A549 treated with ZK216348 at 1 μM for 4 hours (cell line): ENCODE measurements around the gene PBRM1. TPM values are rescaled to one million over a fixed set of nuclear protein-coding genes. Genes with fewer than 3 reads are reported as not detected.

Experiments
- total RNA-seq: library from RNA; stranded (reverse); fragments of 200-300 nt; extraction: Qiagen RNA extraction; gene quantifications from 5 replicates; pipeline ENCODE4 v1.2.3, GENCODE V29; 2022; ENCODE audit warnings: low read depth

Gene PBRM1
- total RNA-seq = 10.7 to 17.2 TPM (median 14.0 TPM) in 5 replicates

DNA sequence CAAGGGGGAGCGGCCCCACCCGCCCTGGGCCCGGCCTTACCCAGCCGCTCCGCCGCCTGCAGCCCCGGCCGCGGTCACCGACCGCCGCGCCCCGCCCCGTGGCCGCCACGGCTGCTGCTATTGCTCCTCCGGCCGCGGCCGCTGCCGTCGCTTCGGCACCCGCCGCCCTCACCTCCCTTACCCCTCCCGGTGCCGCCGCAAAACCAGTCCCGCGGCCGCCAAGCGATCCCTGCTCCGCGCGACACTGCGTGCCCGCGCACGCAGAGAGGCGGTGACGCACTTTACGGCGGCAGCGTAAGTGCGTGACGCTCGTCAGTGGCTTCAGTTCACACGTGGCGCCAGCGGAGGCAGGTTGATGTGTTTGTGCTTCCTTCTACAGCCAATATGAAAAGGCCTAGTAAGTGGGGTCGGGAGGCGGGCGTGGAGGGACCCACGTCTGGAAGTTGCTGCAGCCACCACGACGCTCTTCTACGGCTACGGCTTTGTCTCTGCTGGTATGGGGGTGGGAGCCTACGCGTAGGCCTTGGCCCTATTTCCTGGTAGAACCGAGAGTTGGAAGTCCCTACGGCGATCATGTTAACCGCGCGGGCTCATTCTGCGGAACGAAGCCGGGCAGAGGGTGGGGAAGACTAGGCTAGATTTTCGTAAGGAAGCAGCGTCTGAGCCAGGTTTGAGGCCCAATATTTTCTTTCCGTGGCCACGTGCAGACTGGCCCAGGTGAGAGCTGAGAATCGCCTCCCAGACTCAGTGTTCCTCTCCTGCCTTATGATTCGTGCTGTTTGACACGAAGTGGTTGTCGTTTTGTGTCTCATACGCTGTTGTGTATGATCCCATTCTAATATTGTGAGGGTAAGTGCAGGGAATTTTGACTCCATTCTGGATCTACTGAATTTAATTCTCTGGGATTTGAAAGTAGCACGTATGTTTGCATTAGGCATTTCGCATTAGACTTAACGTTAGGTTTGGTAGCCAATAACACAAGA lies at the start of gene PBRM1, which contains the start of gene GNL3:
Gene PBRM1, minus strand, starts transcription at position 205 of the 983 bp plus-strand sequence.
Gene GNL3, plus strand, starts transcription at position 324 of the 983 bp plus-strand sequence. Its CDS starts 61 bp downstream, at position 385.

DNA sequence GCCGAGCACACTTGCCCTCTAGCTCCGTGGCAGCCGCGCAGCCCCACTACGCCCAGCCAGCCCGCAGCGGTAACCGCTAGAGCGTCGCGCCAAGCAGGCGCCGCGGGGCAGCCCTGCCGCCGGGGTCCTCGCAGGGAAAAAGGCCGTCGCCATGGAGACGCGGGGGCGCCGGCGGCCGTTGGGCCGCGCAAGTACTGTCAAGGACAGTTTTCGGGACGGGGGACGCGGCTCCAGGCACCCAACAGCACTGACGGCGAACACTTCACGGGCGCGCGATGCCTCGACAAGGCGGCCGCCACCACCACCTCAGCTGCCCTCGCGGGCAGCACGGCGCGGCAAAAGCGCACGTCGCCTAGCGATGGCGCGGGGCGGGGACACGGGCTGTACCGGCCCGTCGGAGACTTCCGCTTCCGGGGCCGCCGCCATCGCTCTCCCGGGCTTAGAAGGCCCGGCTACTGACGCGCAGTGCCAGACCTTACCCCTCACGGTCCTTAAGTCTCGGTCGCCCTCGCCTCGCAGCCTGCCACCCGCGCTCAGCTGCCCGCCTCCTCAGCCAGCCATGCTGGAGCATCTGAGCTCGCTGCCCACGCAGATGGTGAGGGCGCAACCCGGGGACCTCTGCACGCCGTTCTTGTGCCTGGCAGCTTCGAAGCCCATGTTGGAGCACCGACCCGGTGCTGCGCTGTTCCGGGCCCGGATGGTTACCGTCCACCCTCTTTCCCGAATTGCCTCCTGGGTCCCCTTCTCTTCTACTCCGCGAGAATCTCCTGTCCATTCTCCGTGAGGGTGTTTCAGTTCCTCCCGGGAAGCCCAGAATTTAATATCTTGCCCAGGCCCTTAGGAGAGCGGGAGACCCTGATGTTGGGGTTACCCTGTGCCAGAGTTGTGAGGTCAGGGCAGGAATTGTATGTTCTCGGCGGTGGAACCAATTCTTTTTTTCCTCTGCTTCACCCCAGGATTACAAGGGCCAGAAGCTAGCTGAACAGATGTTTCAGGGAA lies 20.3 kb upstream of the PBRM1 start, which contains the start of the genes GLT8D1 and SPCS1:
Gene GLT8D1, minus strand, starts transcription at position 104 of the 999 bp plus-strand sequence. CDS start 5,331 bp downstream, outside the sequence.
Gene SPCS1, plus strand, starts transcription at position 419 of the 999 bp plus-strand sequence. Its CDS starts 141 bp downstream, at position 560.

DNA sequence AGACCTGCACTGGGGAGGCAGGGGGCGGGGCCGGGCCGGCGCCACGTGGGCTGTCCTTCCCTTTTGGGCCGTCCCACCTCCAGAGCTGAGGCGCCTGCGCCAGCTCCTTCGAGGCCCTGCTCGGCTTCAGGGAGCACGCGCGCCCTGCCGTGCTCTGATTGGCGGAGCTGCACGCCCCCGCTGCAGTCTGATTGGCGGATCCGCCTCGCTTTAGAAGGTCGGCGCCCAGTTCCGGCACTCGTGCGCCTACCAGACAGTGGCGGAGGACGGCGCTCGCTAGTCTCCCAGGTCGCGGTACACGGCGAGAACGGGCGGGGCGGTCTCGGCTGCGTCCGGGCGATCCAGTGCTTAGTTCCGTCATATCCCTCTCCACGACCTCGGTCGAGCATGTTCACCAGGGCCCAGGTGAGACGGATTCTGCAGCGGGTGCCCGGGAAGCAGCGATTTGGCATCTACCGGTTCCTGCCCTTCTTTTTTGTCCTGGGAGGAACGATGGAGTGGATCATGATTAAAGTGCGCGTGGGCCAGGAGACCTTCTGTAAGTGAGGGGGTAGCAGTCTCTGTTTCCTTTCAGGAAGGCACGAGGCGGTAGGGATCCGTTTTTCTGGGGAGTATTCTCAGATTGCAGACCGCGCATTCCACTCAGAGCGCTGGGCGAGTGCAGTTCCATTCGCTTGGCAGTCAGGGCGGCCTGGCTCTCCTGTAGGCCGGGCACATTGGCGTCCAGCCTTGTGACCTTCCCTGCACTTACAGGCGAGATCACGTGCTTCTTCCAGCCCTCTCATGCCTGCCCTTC lies 149.1 kb downstream of the PBRM1 start, which contains the start of gene UQCC5:
Gene UQCC5, plus strand, starts transcription at position 237 of the 796 bp plus-strand sequence. Its CDS starts 151 bp downstream, at position 388.

DNA sequence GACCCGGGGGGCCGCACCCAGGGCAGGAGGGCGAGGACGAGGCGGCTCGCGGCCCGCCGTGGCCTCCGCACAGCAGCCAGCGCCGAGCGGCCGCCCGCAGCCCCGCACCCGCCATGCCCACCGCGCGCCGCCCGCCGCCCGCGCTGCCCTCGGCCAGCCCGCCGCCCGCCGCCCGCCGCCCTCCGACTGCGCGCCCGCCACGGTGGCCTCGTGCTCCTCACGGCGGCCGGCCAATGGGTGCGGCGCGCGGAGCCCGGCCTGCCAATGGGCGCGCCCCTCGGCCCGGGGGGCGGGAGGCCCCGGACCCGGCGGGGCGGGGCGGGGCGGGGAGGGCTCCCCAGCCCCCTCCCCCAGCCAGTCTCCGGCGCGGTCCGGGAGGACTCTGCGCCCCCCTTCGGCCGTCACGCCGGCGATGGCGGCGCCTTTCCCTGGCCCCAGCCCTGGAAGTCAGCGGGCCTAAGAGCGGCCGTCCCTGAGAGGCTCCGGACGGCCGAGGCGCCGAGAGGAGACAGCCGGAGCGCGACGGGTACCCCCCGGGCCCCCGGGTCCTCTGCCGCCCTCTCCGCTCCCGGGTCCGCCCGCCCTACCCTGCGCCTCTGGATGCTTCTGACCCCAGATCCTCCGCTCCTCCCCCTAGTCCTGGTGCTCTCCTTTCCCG lies 152.0 kb downstream of the PBRM1 start, which contains the start of gene NT5DC2:
Gene NT5DC2, minus strand, starts transcription at position 235 of the 658 bp plus-strand sequence. Its CDS starts 120 bp downstream, at position 115.

Other genes starting within 250 kb of the PBRM1 start
- 0.07 to 0.15 TPM (median 0.12 TPM) in 5 replicates for gene SEMA3G, start 240.8 kb downstream of the PBRM1 start, total RNA-seq
- 0.87 to 2.3 TPM (median 1.2 TPM) in 5 replicates for gene TNNC1, start 231.9 kb downstream of the PBRM1 start, total RNA-seq
- gene NISCH, start 230.3 kb downstream of the PBRM1 start, total RNA-seq = 10.9 to 17.3 TPM (median 14.4 TPM) in 5 replicates
- 0.09 to 0.14 TPM in 2 of 5 replicates, not detected in the others for gene STAB1, start 190.6 kb downstream of the PBRM1 start, total RNA-seq
- gene NT5DC2, start 152.1 kb downstream of the PBRM1 start, total RNA-seq = 70.6 to 110 TPM (median 101 TPM) in 5 replicates
- gene UQCC5, start 149.3 kb downstream of the PBRM1 start, total RNA-seq = 43.4 to 69.8 TPM (median 59.8 TPM) in 5 replicates
- 81.3 to 199 TPM (median 94.2 TPM) in 5 replicates for gene GNL3, start 119 bp upstream of the PBRM1 start, total RNA-seq
- 34.7 to 41.4 TPM (median 39.2 TPM) in 5 replicates for gene GLT8D1, start 19.9 kb upstream of the PBRM1 start, total RNA-seq
- gene SPCS1, start 20.2 kb upstream of the PBRM1 start, total RNA-seq = 142 to 178 TPM (median 160 TPM) in 5 replicates
- gene NEK4, start 85.0 kb upstream of the PBRM1 start, total RNA-seq = 11.5 to 14.3 TPM (median 12.9 TPM) in 5 replicates
- not detected in 5 replicates for gene ITIH1, start 91.7 kb upstream of the PBRM1 start, total RNA-seq
- not detected in 5 replicates for gene ITIH3, start 108.9 kb upstream of the PBRM1 start, total RNA-seq
- gene ITIH4, start 144.8 kb upstream of the PBRM1 start, total RNA-seq = 0.32 to 1.6 TPM (median 0.51 TPM) in 5 replicates
- gene MUSTN1, start 149.1 kb upstream of the PBRM1 start, total RNA-seq = 0.44 TPM in 1 of 5 replicates, not detected in the others
- gene STIMATE, start 211.6 kb upstream of the PBRM1 start, total RNA-seq = 5.5 to 10.8 TPM (median 8.0 TPM) in 5 replicates